Ovary (tissue), 9 donors: Measurements from ENCODE around the gene PRPSAP1. TPM values are rescaled to one million over a fixed set of nuclear protein-coding genes. Genes with fewer than 3 reads are reported as not detected.

ENCODE experiments used
- DNase-seq, 5 donors: peaks; one replicate each; pipeline ENCODE4 v3.0.0-alpha.2; 2019 to 2020
- H3K27ac ChIP-seq, 2 donors: fragments of 200-600 bp; one replicate each; pipeline versions ENCODE4 v1.5.1 to v1.8.0; 2019 to 2022
- H3K27me3 ChIP-seq: fragments of 200-600 bp; one replicate; pipeline ENCODE4 v1.8.0; 2022
- H3K36me3 ChIP-seq: fragments of 200-600 bp; sonication (generic); one replicate; pipeline ENCODE4 v1.5.1; 2019
- H3K4me1 ChIP-seq: one replicate; pipeline ENCODE4 v1.8.1; 2013; ENCODE audit warnings: mild to moderate bottlenecking, moderate library complexity; ENCODE audit not compliant: insufficient read depth
- H3K4me3 ChIP-seq: fragments of 200-600 bp; sonication (generic); one replicate; pipeline ENCODE4 v1.5.1; 2017
- H3K9me3 ChIP-seq, 2 donors: fragments of 200-600 bp in 1 of 2; sonication (generic) in 1 of 2; one replicate each; pipeline versions ENCODE4 v1.5.1 to v1.8.1; 2013 to 2019; ENCODE audit warnings: mild to moderate bottlenecking in 1 of 2, moderate library complexity in 1 of 2
- CTCF ChIP-seq, 3 donors: fragments of 450-650 bp in 2 of 3; fragments of 200-600 bp in 1 of 3; IDR thresholded peaks; one replicate each; pipeline versions ENCODE4 v1.5.1 to v1.8.0; 2016 to 2022; ENCODE audit warnings: antibody characterized with exemption in 3 of 3, mild to moderate bottlenecking in 1 of 3
- EP300 ChIP-seq: sonication (generic); formaldehyde crosslinking; IDR thresholded peaks from one replicate; pipeline ENCODE4 v1.6.1; 2017; ENCODE audit warnings: antibody characterized with exemption
- POLR2A ChIP-seq: fragments of 450-650 bp; IDR thresholded peaks from one replicate; pipeline ENCODE4 v1.6.1; 2017; ENCODE audit warnings: antibody characterized with exemption, mild to moderate bottlenecking, moderate library complexity
- WGBS, 3 donors: extraction: QIAGEN DNeasy Blood & Tissue Kit in 1 of 3; methylation state at CpG; one replicate each; pipeline versions ENCODE4 v1.1.5 to v1.1.7; 2013 to 2017; 5-methylcytosine and 5-hydroxymethylcytosine counted together
- intact Hi-C, 4 donors: fragments of 100-400 bp; cut with DNase I; formaldehyde crosslinking; loops; one replicate each; pipeline versions ENCODE4 v1.11.0 to v1.15.1; 2022 to 2023
- polyA plus RNA-seq, 2 donors: library from polyadenylated mRNA; stranded (reverse); fragments of 200-250 nt in 1 of 2; fragments of 350-450 nt in 1 of 2; fragmentation: Illumina TruSeq in 1 of 2; extraction: RNeasy Lipid Tissue Mini Kit (QIAGEN cat#74804) in 1 of 2; gene quantifications; one replicate each; pipeline ENCODE4 v1.2.3, GENCODE V29; 2013 to 2014
- small RNA-seq: library from RNA; depleted of rRNA; stranded (forward); fragments of <200 nt; gene quantifications from one replicate; pipeline ENCODE3, GENCODE V24; 2016
- total RNA-seq, 7 donors: library from RNA; depleted of rRNA in 2 of 7; stranded (reverse); fragments of >200 nt in 2 of 7; fragmentation: NEBNext Ultra II Directional in 3 of 7; extraction: Animal tissue kit (Norgen Biotek cat#: 25700) in 3 of 7; gene quantifications; one replicate each; pipeline versions ENCODE4 v1.1.0 to v1.2.4, GENCODE V29; 2016 to 2023
- donor health status: DM: no; HTN: no; CAD: no; lungs with moderate emphysema.
- donor health status: DM: no; HTN: no; CAD: no.
- donor health status: Bipolar disorder and iron deficiency.
- donor health status: DM: yes; HTN: yes; CAD: no.
- donor health status: DM: no; HTN: no; CAD: no.
- donor health status: DM: yes; HTN: yes; CAD: no.

The PRPSAP1 gene
- total and polyA plus RNA-seq, 9 donors: 26.1 to 57.9 (median 44.5) TPM

- DNase-seq: no peak
- TF ChIP-seq POLR2A (no peak), EP300 (no peak), CTCF (IDR thresholded peaks at IDR 0.05) (no peak)
- 51 to 62% (median 61%) methylated on average over 5 of the region's 5 CpGs for WGBS, 3 donors
- intact Hi-C loops: no loop called here
- Histone ChIP-seq H3K4me1 (no peaks in the 10 kb centered on the region), H3K9me3 (no peaks in the 10 kb centered on the region), H3K36me3 (no peaks in the 10 kb centered on the region), H3K4me3 (no peak overlapping the region), H3K27ac (no peak overlapping the region), H3K27me3 (no peaks in the 10 kb centered on the region)
These were observed 93.0 kb downstream of the PRPSAP1 start for GRCh38 chr17:76260669-76261068.

DNA sequence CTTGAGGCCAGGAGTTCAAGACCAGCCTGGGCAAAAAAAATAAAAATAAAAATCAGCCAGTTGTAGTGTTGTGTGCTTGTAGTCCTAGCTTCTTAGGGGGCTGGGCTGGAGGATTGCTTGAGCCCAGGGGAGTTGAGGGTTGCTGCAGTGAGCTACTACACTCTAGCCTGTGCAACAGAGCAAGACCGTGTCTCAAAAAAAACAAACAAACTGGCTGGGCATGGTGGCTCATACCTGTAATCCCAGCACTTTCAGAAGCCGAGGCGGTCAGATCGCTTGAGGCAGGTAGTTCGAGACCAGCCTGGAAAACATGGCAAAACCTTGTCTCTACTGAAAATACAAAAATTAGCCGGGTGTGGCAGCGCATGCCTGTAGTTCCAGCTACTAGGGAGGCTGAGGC lies 93.5 kb downstream of the PRPSAP1 start:
- no peak overlapping the region for H3K27ac ChIP-seq
- H3K4me3 ChIP-seq: no peak overlapping the region
- TF ChIP-seq POLR2A (no peak), CTCF (IDR thresholded peaks at IDR 0.05) (no peak), EP300 (no peak)
- DNase-seq: no peak
- no peaks in the 10 kb centered on the region for H3K27me3 ChIP-seq
- no peaks in the 10 kb centered on the region for H3K36me3 ChIP-seq
- H3K4me1 ChIP-seq: no peaks in the 10 kb centered on the region
- no peaks in the 10 kb centered on the region for H3K9me3 ChIP-seq
- intact Hi-C loops: no loop called here
- 88 to 92% (median 90%) methylated on average over 7 of the region's 7 CpGs for WGBS, 3 donors

Small RNA genes lying within 50 kb of the gene (small RNA-seq; reads per million reads assigned to genes)
- not detected for gene RF00019
- not detected for gene RNU6-24P

Other genes with a start within 250 kb of the PRPSAP1 start
- 100 to 1,000 TPM in 1 of 7 donors, 1 to 10 TPM in 4, under 1 TPM in 1, not detected in 1; 0.28 to 168 (median 6.9) TPM for gene FOXJ1, start 212.7 kb downstream of the PRPSAP1 start, total RNA-seq
- under 1 TPM in 1 of 2 donors, not detected in 1; 0.23 TPM for gene FOXJ1, start 212.7 kb downstream of the PRPSAP1 start, polyA plus RNA-seq
- gene RNF157, start 113.4 kb downstream of the PRPSAP1 start, total RNA-seq: 1 to 10 TPM; 1.3 to 4.3 (median 2.6) TPM
- 1 to 10 TPM; 1.4 to 1.9 TPM for gene RNF157, start 113.4 kb downstream of the PRPSAP1 start, polyA plus RNA-seq
- 10 to 100 TPM in 6 of 7 donors, 1 to 10 TPM in 1; 6.8 to 21.9 (median 14.4) TPM for gene UBALD2, start 88.6 kb downstream of the PRPSAP1 start, total RNA-seq
- gene UBALD2, start 88.6 kb downstream of the PRPSAP1 start, polyA plus RNA-seq: 10 to 100 TPM in 1 of 2 donors, 1 to 10 TPM in 1; 3.6 to 13.9 TPM
- gene QRICH2, start 45.6 kb downstream of the PRPSAP1 start, total RNA-seq: 1 to 10 TPM; 1.1 to 3.8 (median 1.5) TPM
- gene QRICH2, start 45.6 kb downstream of the PRPSAP1 start, polyA plus RNA-seq: 1 to 10 TPM in 1 of 2 donors, under 1 TPM in 1; 0.42 to 1.9 TPM
- 1 to 10 TPM; 1.8 to 9.2 (median 3.7) TPM for gene SPHK1, start 30.7 kb upstream of the PRPSAP1 start, total RNA-seq
- 1 to 10 TPM in 1 of 2 donors, under 1 TPM in 1; 0.80 to 4.0 TPM for gene SPHK1, start 30.7 kb upstream of the PRPSAP1 start, polyA plus RNA-seq
- 10 to 100 TPM; 11.3 to 37.2 (median 29.0) TPM for gene UBE2O, start 99.2 kb upstream of the PRPSAP1 start, total RNA-seq
- gene UBE2O, start 99.2 kb upstream of the PRPSAP1 start, polyA plus RNA-seq: 10 to 100 TPM in 1 of 2 donors, 1 to 10 TPM in 1; 8.3 to 15.4 TPM
- gene AANAT, start 113.7 kb upstream of the PRPSAP1 start, total RNA-seq: not detected
- not detected for gene AANAT, start 113.7 kb upstream of the PRPSAP1 start, polyA plus RNA-seq
- 10 to 100 TPM; 11.7 to 39.9 (median 26.1) TPM for gene RHBDF2, start 147.5 kb upstream of the PRPSAP1 start, total RNA-seq
- 1 to 10 TPM; 3.3 to 8.8 TPM for gene RHBDF2, start 147.5 kb upstream of the PRPSAP1 start, polyA plus RNA-seq
- gene CYGB, start 183.8 kb upstream of the PRPSAP1 start, total RNA-seq: 10 to 100 TPM in 2 of 7 donors, 1 to 10 TPM in 5; 3.9 to 35.7 (median 8.0) TPM
- 10 to 100 TPM; 14.6 to 18.2 TPM for gene CYGB, start 183.8 kb upstream of the PRPSAP1 start, polyA plus RNA-seq
- 10 to 100 TPM in 1 of 7 donors, 1 to 10 TPM in 6; 2.3 to 12.2 (median 2.8) TPM for gene PRCD, start 186.1 kb upstream of the PRPSAP1 start, total RNA-seq
- gene PRCD, start 186.1 kb upstream of the PRPSAP1 start, polyA plus RNA-seq: 1 to 10 TPM; 1.5 to 7.0 TPM
- gene ST6GALNAC2, start 231.9 kb upstream of the PRPSAP1 start, total RNA-seq: 10 to 100 TPM in 1 of 7 donors, 1 to 10 TPM in 6; 1.9 to 61.6 (median 4.9) TPM
- 1 to 10 TPM; 1.4 to 5.0 TPM for gene ST6GALNAC2, start 231.9 kb upstream of the PRPSAP1 start, polyA plus RNA-seq